NCI-H128 (cell line): ENCODE data around the gene APOA1.
A peak's percentile ranks its signal among the peaks of the same experiment; 100 is the strongest.

Experiments
- DNase-seq: peaks from one replicate; lab custom pipeline; 2025; ENCODE audit not compliant: unreplicated experiment; lab: John Stamatoyannopoulos, UW

Gene APOA1

GRCh38 chr11:116859175-116859574, 21.8 kb upstream of the APOA1 start:
- no peak for DNase-seq

- no peak for DNase-seq
Measured at GRCh38 chr11:116857936-116858335, 20.5 kb upstream of the APOA1 start.

- DNase-seq = no peak
Measured at GRCh38 chr11:116857316-116857715, 19.9 kb upstream of the APOA1 start.

GRCh38 chr11:116856423-116856822, 19.0 kb upstream of the APOA1 start:
- DNase-seq = no peak

- no peak for DNase-seq
Measured at GRCh38 chr11:116855413-116855812, 18.0 kb upstream of the APOA1 start.

- no peak for DNase-seq
Measured at GRCh38 chr11:116853461-116854073, 16.1 kb upstream of the APOA1 start.

- no peak for DNase-seq
Measured at GRCh38 chr11:116852261-116853031, 15.0 kb upstream of the APOA1 start.

- no peak for DNase-seq
Measured at GRCh38 chr11:116851626-116852025, 14.2 kb upstream of the APOA1 start.

GRCh38 chr11:116849486-116849885, 12.1 kb upstream of the APOA1 start:
- DNase-seq = no peak

- no peak for DNase-seq
Measured at GRCh38 chr11:116849060-116849459, 11.6 kb upstream of the APOA1 start.

GRCh38 chr11:116847612-116848011, 10.2 kb upstream of the APOA1 start:
- DNase-seq = no peak

GRCh38 chr11:116844722-116845121, 7.3 kb upstream of the APOA1 start:
- no peak for DNase-seq

GRCh38 chr11:116843661-116844060, 6.2 kb upstream of the APOA1 start:
- no peak for DNase-seq

- DNase-seq = no peak
Measured at GRCh38 chr11:116842909-116843308, 5.5 kb upstream of the APOA1 start.

GRCh38 chr11:116842117-116842516, 4.7 kb upstream of the APOA1 start:
- no peak for DNase-seq

- no peak for DNase-seq
Measured at GRCh38 chr11:116840746-116841296, 3.4 kb upstream of the APOA1 start.

GRCh38 chr11:116840224-116840745, 2.9 kb upstream of the APOA1 start:
- no peak for DNase-seq

- no peak for DNase-seq
Measured at GRCh38 chr11:116838321-116839084, 1.1 kb upstream of the APOA1 start.

GRCh38 chr11:116836632-116836991, 810 bp downstream of the APOA1 start:
- DNase-seq = no peak

- peak; percentile 81 for DNase-seq
Measured at GRCh38 chr11:116835791-116836631, 1.4 kb downstream of the APOA1 start.
